ENCODE measurements around the gene SUPT4H1. TPM values are rescaled to one million over a fixed set of nuclear protein-coding genes. Genes with fewer than 3 reads are reported as not detected.
"Not testable (repeated sequence)": the region's sequence is repeated elsewhere in the genome, so short reads cannot be mapped to it uniquely, and the experiment has no call there.

The SUPT4H1 gene
- total RNA-seq (10 to 100 TPM; 41.3 to 50.6 TPM), total RNA-seq (0.45 to 1.4 reads per million in 2 donors)

GRCh38 chr17:58351831-58352595 lies at the start of gene SUPT4H1:
SUPT4H1 (minus strand) TSS chr17:58352201; CDS start chr17:58352135, 66 bp downstream.
- peaks cover 51% of the 10 kb centered on the region for H3K4me1 Mint-ChIP-seq
- peak within 1 kb of the TSS; percentile 99 for H3K27ac Mint-ChIP-seq
- peak; percentile 95 for ATAC-seq

GRCh38 chr17:58401287-58401686 lies 49.3 kb upstream of the SUPT4H1 start:
- DNase-seq (no peak), ATAC-seq (no peak)
- Mint-ChIP-seq H3K36me3 (ENCODE audit: low read depth) (no peaks in the 10 kb centered on the region), H3K4me1 (peaks cover 5% of the 10 kb centered on the region), H3K27me3 (no peaks in the 10 kb centered on the region), H3K4me3 (no peak overlapping the region), H3K27ac (no peak overlapping the region)
- H3K9me3 ChIP-seq (ENCODE audit: control insufficient read depth, low read length, poor library complexity, severe bottlenecking) = no peaks in the 10 kb centered on the region

More at GRCh38 chr17:58351831-58352595, at the start of gene SUPT4H1:
- no peaks in the 10 kb centered on the region for H3K9me3 ChIP-seq (ENCODE audit: control insufficient read depth, low read length, poor library complexity, severe bottlenecking)
- H3K4me3 Mint-ChIP-seq = peak within 1 kb of the TSS; percentile 99
- H3K27me3 Mint-ChIP-seq = no peaks in the 10 kb centered on the region
- peak; percentile 84 to 92 (median 89) for DNase-seq
- peaks cover 8% of the 10 kb centered on the region for H3K36me3 Mint-ChIP-seq (ENCODE audit: low read depth)

DNA sequence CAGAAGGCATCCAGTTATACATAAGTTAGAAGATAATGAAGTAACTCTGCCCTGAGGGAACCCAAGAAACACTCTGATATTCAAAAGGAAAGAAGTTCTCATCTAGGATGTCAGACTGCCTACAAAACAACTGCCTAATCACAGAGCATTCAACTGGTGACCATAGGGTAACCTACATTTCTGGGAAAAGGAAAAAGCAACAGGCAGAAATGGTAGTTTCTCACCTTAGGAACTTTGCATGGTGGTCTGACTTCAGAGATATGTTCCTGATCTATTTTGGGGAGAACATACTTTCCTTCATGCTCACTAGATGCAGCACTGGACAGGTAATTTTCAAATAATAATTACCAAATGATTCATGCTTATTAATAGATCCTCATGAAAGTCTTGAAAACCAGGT lies 48.8 kb upstream of the SUPT4H1 start:
- H3K4me1 Mint-ChIP-seq = peaks cover 5% of the 10 kb centered on the region
- H3K4me3 Mint-ChIP-seq = no peak overlapping the region
- no peaks in the 10 kb centered on the region for H3K9me3 ChIP-seq (ENCODE audit: control insufficient read depth, low read length, poor library complexity, severe bottlenecking)
- peaks cover 3% of the 10 kb centered on the region for H3K36me3 Mint-ChIP-seq (ENCODE audit: low read depth)
- no peaks in the 10 kb centered on the region for H3K27me3 Mint-ChIP-seq
- ATAC-seq (no peak), DNase-seq (no peak)
- no peak overlapping the region for H3K27ac Mint-ChIP-seq

- Mint-ChIP-seq H3K4me1 (peaks cover 5% of the 10 kb centered on the region), H3K4me3 (no peak overlapping the region), H3K27me3 (no peaks in the 10 kb centered on the region), H3K36me3 (ENCODE audit: low read depth) (peaks cover 3% of the 10 kb centered on the region), H3K27ac (no peak overlapping the region)
- H3K9me3 ChIP-seq (ENCODE audit: control insufficient read depth, low read length, poor library complexity, severe bottlenecking) = no peaks in the 10 kb centered on the region
- ATAC-seq = no peak
- no peak for DNase-seq
Observed at GRCh38 chr17:58399974-58400373, 48.0 kb upstream of the SUPT4H1 start.

- no peaks in the 10 kb centered on the region for H3K9me3 ChIP-seq (ENCODE audit: control insufficient read depth, low read length, poor library complexity, severe bottlenecking)
- DNase-seq (no peak), ATAC-seq (no peak)
- Mint-ChIP-seq H3K36me3 (ENCODE audit: low read depth) (peaks cover 3% of the 10 kb centered on the region), H3K27ac (no peak overlapping the region), H3K4me3 (no peak overlapping the region), H3K4me1 (peaks cover 5% of the 10 kb centered on the region), H3K27me3 (no peaks in the 10 kb centered on the region)
Observed at GRCh38 chr17:58398574-58399266, 46.7 kb upstream of the SUPT4H1 start.

- H3K27ac Mint-ChIP-seq = peak overlapping the region; percentile 2
- ATAC-seq; H3K36me3 Mint-ChIP-seq (ENCODE audit: low read depth); H3K27me3 Mint-ChIP-seq; H3K9me3 ChIP-seq (ENCODE audit: control insufficient read depth, low read length, poor library complexity, severe bottlenecking); DNase-seq; H3K4me1 Mint-ChIP-seq; H3K4me3 Mint-ChIP-seq: not testable (repeated sequence)
Observed at GRCh38 chr17:58397421-58397820, 45.4 kb upstream of the SUPT4H1 start.

DNA sequence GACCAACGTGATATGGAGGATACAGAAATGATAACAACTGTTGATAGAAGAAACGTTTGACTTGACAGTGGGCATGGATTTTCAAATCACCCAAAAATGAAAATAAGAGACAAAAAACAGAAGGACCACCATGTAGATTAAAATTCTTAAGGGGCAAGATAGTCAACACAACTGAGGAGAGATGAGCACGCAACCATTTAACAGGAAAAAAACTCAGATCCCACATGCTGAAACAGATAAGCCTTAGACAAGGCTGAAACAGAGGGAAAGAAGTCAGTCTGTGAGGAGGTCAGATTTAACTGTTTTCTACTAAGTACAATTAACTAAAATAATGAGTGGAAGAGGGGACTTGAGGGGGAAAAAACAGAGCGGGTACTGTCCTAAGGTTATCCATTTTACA lies 44.2 kb upstream of the SUPT4H1 start:
- Mint-ChIP-seq H3K27me3 (peaks cover 5% of the 10 kb centered on the region), H3K4me1 (no peaks in the 10 kb centered on the region), H3K27ac (no peak overlapping the region), H3K36me3 (ENCODE audit: low read depth) (peaks cover 3% of the 10 kb centered on the region), H3K4me3 (no peak overlapping the region)
- ATAC-seq (no peak), DNase-seq (no peak)
- H3K9me3 ChIP-seq (ENCODE audit: control insufficient read depth, low read length, poor library complexity, severe bottlenecking) = no peaks in the 10 kb centered on the region

GRCh38 chr17:58394534-58395223 lies 42.7 kb upstream of the SUPT4H1 start:
- no peak for DNase-seq
- Mint-ChIP-seq H3K4me1 (no peaks in the 10 kb centered on the region), H3K4me3 (no peak overlapping the region), H3K27ac (no peak overlapping the region), H3K27me3 (peaks cover 5% of the 10 kb centered on the region), H3K36me3 (ENCODE audit: low read depth) (peaks cover 3% of the 10 kb centered on the region)
- H3K9me3 ChIP-seq (ENCODE audit: control insufficient read depth, low read length, poor library complexity, severe bottlenecking) = no peaks in the 10 kb centered on the region
- no peak for ATAC-seq

DNA sequence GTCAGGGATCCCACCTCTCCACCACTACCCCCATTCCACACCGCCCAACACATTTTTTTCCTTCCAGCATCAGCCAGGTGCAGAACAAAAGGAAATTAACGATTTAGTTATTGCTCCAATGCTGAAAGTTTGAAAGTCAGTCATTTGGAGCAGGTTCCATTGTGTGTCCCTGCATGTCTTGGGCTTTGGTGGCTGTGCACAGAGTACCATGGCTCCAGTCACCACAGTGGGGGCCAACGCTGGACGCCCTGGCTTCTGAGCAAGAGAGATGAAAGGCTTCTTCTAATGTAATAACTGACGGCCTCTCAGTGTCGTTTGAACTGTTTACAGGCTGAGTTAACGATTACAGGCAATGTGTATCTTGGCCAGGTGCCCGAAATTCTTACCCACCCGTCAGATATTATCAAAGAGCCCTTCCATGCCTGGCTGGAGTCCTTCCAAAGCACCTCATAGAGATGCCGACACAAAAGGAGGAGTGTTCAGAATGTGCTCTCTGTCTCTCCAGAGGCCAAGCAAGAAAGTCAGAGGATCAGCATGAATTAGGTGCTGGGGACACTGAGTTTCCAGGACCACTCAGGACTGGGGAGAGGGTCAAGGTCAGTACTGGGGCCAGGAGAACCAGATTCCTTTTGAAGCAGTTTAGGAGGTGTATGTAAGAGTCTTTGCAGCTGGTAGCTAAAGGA lies 39.4 kb upstream of the SUPT4H1 start:
- peaks cover 7% of the 10 kb centered on the region for H3K4me1 Mint-ChIP-seq
- no peak overlapping the region for H3K4me3 Mint-ChIP-seq
- no peaks in the 10 kb centered on the region for H3K9me3 ChIP-seq (ENCODE audit: control insufficient read depth, low read length, poor library complexity, severe bottlenecking)
- peaks cover 5% of the 10 kb centered on the region for H3K27me3 Mint-ChIP-seq
- DNase-seq (no peak), ATAC-seq (no peak)
- no peak overlapping the region for H3K27ac Mint-ChIP-seq
- H3K36me3 Mint-ChIP-seq (ENCODE audit: low read depth) = peaks cover 3% of the 10 kb centered on the region

DNA sequence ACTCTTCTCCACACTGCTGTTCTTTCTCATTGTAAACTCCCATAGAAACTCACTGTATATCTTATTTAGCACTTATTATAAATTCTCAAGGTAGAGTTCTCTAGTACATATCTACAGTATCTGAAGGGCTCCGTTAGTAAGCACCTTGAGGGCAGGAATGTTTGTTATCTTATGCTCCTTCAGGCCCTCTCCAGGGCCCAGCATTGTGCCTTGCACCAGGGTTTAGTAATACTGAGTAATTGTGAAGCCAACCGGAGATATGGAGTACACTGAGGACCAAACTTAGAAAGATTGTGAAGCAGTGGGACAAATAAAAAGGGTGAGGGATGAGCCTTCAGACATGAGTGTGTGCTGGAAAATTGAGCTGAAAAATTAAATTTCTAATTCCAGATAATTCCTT lies 38.9 kb upstream of the SUPT4H1 start:
- H3K9me3 ChIP-seq (ENCODE audit: control insufficient read depth, low read length, poor library complexity, severe bottlenecking) = no peaks in the 10 kb centered on the region
- Mint-ChIP-seq H3K36me3 (ENCODE audit: low read depth) (no peaks in the 10 kb centered on the region), H3K4me1 (peaks cover 7% of the 10 kb centered on the region), H3K27ac (no peak overlapping the region), H3K4me3 (no peak overlapping the region), H3K27me3 (peaks cover 5% of the 10 kb centered on the region)
- no peak for DNase-seq
- no peak for ATAC-seq

DNA sequence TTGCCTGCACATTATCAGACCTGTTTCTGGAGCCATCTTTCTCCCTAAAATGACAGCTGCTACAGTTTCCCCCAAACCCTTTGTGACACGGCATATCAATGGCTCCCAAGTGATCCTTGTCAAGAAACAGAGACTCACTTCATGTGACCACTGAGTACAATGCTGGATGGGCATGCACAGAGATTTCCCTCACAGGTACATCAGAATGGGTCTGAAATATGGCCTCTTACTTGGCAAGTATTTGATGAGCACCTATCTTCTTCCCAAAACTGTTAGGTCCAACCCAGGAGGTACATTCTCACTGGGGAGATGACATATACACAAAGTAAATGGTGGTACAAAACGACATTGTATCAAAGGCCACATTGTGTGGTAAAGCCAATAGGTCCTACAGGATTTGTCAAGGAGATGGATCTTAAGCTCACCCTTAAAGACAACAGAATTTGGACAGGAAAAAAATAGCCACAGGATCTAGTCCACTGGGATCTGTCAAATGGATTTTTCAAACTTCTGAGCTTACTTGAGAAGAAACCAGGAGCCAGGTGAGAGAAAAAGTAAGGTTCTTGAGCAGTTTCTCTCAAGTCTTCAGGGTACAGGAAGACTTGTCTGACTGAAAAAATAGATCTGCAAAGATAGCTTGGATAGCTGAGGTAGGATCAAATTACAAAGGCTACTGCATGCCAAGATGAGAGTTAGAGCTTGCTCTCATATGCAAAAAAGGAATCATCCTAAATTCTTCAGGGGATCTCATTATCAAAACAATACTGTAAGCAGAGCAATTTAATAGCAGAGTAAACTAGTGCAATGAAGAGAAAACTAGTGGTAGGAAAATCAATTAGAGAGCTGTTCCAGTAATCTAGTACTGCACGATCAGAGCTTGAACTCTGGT lies 36.5 kb upstream of the SUPT4H1 start:
- no peak for DNase-seq
- Mint-ChIP-seq H3K27ac (no peak overlapping the region), H3K27me3 (peaks cover 5% of the 10 kb centered on the region), H3K4me1 (peaks cover 12% of the 10 kb centered on the region), H3K4me3 (no peak overlapping the region), H3K36me3 (ENCODE audit: low read depth) (no peaks in the 10 kb centered on the region)
- no peaks in the 10 kb centered on the region for H3K9me3 ChIP-seq (ENCODE audit: control insufficient read depth, low read length, poor library complexity, severe bottlenecking)
- no peak for ATAC-seq

DNA sequence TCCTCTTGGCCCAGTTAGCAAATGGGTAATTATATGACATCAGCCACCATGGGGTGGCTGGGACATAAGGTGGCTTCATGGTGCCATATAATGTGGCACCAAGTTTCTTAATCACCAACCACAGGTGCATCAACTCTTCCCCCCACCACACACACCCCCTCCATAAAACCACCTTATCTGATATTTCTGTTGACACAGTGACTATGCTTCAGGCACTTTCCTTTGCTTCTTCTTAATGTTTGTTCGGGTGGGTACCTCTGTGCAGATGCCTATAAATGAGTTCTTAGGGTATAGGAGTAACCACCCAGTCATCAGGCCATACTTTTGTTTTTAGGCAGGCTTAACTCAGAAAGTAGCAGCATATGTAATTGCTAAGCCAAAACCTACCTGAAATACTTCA lies 35.8 kb upstream of the SUPT4H1 start:
- no peaks in the 10 kb centered on the region for H3K9me3 ChIP-seq (ENCODE audit: control insufficient read depth, low read length, poor library complexity, severe bottlenecking)
- Mint-ChIP-seq H3K27ac (no peak overlapping the region), H3K4me1 (peaks cover 12% of the 10 kb centered on the region), H3K27me3 (peaks cover 5% of the 10 kb centered on the region), H3K4me3 (no peak overlapping the region), H3K36me3 (ENCODE audit: low read depth) (no peaks in the 10 kb centered on the region)
- DNase-seq = no peak
- peak; percentile 82 for ATAC-seq
